Stomach smooth muscle (tissue), 2 donors: ENCODE data around the gene EVX1.
A peak's percentile ranks its signal among the peaks of the same experiment; 100 is the strongest.

Experiments used
- H3K27ac ChIP-seq: one replicate; pipeline ENCODE4 v1.7.0; 2013; ENCODE audit warnings: mild to moderate bottlenecking, low read length, inconsistent platforms
- H3K27me3 ChIP-seq, 2 donors: one replicate each; pipeline ENCODE4 v1.7.0; 2013; ENCODE audit warnings: low read length in 2 of 2; ENCODE audit not compliant: insufficient read depth in 2 of 2, control insufficient read depth in 1 of 2
- H3K36me3 ChIP-seq, 2 donors: one replicate each; pipeline ENCODE4 v1.7.0; 2013; ENCODE audit warnings: low read length in 2 of 2; ENCODE audit not compliant: control insufficient read depth in 2 of 2, insufficient read depth in 2 of 2
- H3K4me1 ChIP-seq: one replicate; pipeline ENCODE4 v1.7.0; 2013; ENCODE audit warnings: low read length; ENCODE audit not compliant: control insufficient read depth, insufficient read depth
- H3K4me3 ChIP-seq, 2 donors: one replicate each; pipeline ENCODE4 v1.7.0; 2013; ENCODE audit warnings: low read length in 2 of 2
- H3K9ac ChIP-seq, 2 donors: one replicate each; pipeline ENCODE4 v1.7.0; 2013; ENCODE audit warnings: low read length in 2 of 2, mild to moderate bottlenecking in 1 of 2
- H3K9me3 ChIP-seq, 2 donors: one replicate each; pipeline ENCODE4 v1.7.0; 2013; ENCODE audit warnings: low read length in 2 of 2; ENCODE audit not compliant: control insufficient read depth in 2 of 2
- donor health status: healthy.
- donor health status: Pancreatic carcinoma.

The EVX1 gene

DNA sequence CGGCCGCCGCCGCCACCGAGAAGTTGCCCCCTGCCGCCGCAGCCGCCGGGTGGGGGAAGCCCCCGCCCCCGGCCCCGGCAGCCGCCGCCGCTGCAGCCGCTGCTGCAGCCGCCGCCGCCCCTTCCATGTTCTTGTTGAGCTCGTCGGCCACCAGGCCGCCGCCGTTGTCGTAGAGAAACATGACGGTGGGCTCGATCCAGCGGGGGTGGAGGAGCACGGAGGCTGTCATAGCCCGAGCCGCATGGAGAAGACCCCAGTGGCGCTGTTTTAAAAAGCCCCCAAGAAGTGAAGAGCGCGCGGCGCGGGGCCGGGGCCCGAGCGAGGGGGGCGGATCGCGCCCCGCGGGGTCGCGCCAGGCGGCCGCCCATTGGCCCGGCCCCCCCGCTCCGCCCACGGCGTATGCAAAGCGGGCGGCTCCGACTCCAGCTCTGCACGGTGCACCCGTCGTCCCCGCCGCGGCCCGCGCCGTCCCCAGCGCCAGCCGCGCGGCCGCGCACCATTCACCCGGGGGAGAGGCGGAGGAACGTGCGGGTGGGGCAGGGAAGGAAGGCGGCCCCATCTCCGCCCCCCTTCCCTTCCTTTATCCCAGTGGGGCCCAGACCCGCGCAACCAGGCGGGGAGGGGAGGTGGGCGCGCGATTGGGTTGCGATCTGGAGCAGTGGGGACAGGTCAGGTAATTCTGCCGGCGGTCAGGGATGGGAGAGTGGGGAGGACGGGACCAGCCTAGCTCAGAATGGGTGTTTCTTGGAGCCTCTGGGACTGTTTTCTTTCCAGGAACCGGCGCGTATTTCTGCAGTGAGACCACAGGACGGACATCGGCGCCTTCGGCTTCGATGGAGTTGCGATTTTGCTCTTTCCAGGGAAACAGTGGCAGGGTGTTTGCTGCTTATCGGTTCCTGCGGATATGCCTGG is 42.5 kb upstream of the EVX1 start, which contains the start of gene HOXA13:
TSS of gene HOXA13 (minus strand) at position 243 of the 912 bp plus-strand sequence. CDS start at position 229, 14 bp downstream.
- no peak within 1 kb of the TSS for H3K27ac ChIP-seq
- H3K9ac ChIP-seq: no peak within 1 kb of the TSS
- H3K9me3 ChIP-seq: peaks cover 0 to 3% of the 10 kb centered on the region in 2 donors
- H3K27me3 ChIP-seq: peaks cover 79 to 88% of the 10 kb centered on the region in 2 donors
- H3K36me3 ChIP-seq: no peaks in the 10 kb centered on the region
- peaks cover 23% of the 10 kb centered on the region for H3K4me1 ChIP-seq
- H3K4me3 ChIP-seq: peak within 1 kb of the TSS in 1 of 2 donors; percentile 60

DNA sequence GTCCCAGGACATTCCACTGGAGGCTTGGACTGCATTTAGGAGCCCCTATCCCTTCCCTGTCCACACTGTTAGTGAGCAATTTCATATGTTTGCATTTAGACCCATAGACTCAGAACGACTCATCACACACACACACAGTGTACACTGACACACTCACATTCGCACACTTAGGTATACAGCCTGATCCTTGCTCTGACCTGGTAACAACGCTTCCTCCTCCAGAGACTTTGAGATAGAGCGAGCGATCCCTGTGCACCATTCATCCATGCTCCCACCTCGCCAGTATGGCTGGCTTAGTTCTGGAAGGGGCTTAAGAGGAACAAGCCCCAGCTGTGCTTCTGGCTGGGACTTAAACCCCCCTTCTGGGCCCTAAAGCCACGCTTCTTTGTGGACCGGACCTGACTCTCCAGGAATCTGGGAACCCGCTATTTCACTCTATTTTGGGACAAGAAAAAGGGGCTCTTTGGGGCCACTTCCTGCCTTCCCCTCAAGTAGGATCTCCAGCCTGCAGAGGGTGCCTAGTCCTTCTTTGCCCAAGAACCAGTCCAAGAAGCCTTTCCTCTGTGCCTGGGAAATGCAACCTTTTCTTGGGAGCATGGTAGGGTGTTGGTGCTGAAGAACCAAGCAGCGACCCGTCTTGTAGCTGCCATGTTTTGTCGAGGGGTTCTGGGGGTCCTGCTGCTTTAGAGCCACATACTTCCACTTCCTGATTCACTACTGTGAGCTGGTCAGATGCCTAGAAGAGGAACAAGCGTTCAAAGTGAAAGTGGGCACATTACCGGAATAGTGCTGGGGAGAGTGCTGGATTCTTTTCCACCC is 41.6 kb upstream of the EVX1 start:
- H3K27me3 ChIP-seq: peaks cover 80 to 90% of the 10 kb centered on the region in 2 donors
- H3K9me3 ChIP-seq: peaks cover 0 to 3% of the 10 kb centered on the region in 2 donors
- H3K9ac ChIP-seq: no peak overlapping the region
- peaks cover 30% of the 10 kb centered on the region for H3K4me1 ChIP-seq
- H3K36me3 ChIP-seq: no peaks in the 10 kb centered on the region
- H3K27ac ChIP-seq: no peak overlapping the region
- peak overlapping the region; percentile 37 to 60 for H3K4me3 ChIP-seq

GRCh38 chr7:27201580-27202017 is 41.0 kb upstream of the EVX1 start:
- no peaks in the 10 kb centered on the region for H3K36me3 ChIP-seq
- peaks cover 0 to 3% of the 10 kb centered on the region in 2 donors for H3K9me3 ChIP-seq
- H3K9ac ChIP-seq: no peak overlapping the region
- peak overlapping the region; percentile 37 to 60 for H3K4me3 ChIP-seq
- H3K27me3 ChIP-seq: peaks cover 80 to 89% of the 10 kb centered on the region in 2 donors
- peaks cover 30% of the 10 kb centered on the region for H3K4me1 ChIP-seq
- no peak overlapping the region for H3K27ac ChIP-seq

GRCh38 chr7:27202018-27202861 is 40.4 kb upstream of the EVX1 start:
- Histone ChIP-seq H3K27ac (no peak overlapping the region), H3K9me3 (peaks cover 0 to 3% of the 10 kb centered on the region in 2 donors), H3K9ac (no peak overlapping the region), H3K36me3 (no peaks in the 10 kb centered on the region), H3K4me3 (no peak overlapping the region), H3K4me1 (peaks cover 30% of the 10 kb centered on the region), H3K27me3 (peaks cover 83 to 89% of the 10 kb centered on the region in 2 donors)

GRCh38 chr7:27202862-27203134 is 39.8 kb upstream of the EVX1 start:
- H3K9me3 ChIP-seq: peaks cover 0 to 1% of the 10 kb centered on the region in 2 donors
- H3K27ac ChIP-seq: no peak overlapping the region
- peaks cover 30% of the 10 kb centered on the region for H3K4me1 ChIP-seq
- no peak overlapping the region for H3K4me3 ChIP-seq
- H3K27me3 ChIP-seq: peaks cover 81 to 89% of the 10 kb centered on the region in 2 donors
- H3K36me3 ChIP-seq: no peaks in the 10 kb centered on the region
- no peak overlapping the region for H3K9ac ChIP-seq

GRCh38 chr7:27203365-27203953 is 39.1 kb upstream of the EVX1 start:
- H3K4me1 ChIP-seq: peaks cover 30% of the 10 kb centered on the region
- no peak overlapping the region for H3K27ac ChIP-seq
- H3K27me3 ChIP-seq: peaks cover 77 to 89% of the 10 kb centered on the region in 2 donors
- H3K4me3 ChIP-seq: no peak overlapping the region
- no peaks in the 10 kb centered on the region for H3K36me3 ChIP-seq
- no peaks in the 10 kb centered on the region for H3K9me3 ChIP-seq
- no peak overlapping the region for H3K9ac ChIP-seq

- H3K4me1 ChIP-seq: peaks cover 29% of the 10 kb centered on the region
- H3K27me3 ChIP-seq: peaks cover 74 to 88% of the 10 kb centered on the region in 2 donors
- no peak overlapping the region for H3K9ac ChIP-seq
- no peaks in the 10 kb centered on the region for H3K9me3 ChIP-seq
- no peaks in the 10 kb centered on the region for H3K36me3 ChIP-seq
- H3K27ac ChIP-seq: no peak overlapping the region
- H3K4me3 ChIP-seq: no peak overlapping the region
These were observed 38.5 kb upstream of the EVX1 start for GRCh38 chr7:27203964-27204594.

DNA sequence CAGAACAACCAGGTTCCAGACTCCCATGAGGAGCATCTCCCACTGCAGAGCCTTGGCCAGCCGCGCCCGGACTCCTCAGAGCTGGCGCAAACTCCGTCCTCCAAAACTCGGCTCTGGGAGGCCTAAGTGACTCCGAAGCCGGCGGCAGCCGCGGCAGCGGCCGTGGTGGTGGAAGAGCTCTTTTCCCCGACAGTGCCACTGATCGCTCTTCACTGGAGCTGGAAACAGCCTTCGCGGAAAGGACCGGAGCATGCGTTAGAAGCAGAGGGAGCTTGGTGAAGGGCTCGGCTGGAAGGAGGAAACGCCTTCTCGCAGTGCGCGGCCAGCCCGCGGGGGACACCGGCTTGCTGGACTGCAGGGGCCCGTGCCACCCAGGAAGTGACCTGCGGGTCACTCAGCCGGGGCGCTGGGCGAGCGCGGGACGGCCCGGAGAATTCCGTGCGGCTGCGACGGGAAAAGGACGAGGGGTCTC is 37.7 kb upstream of the EVX1 start:
- H3K9ac ChIP-seq: no peak overlapping the region
- H3K36me3 ChIP-seq: no peaks in the 10 kb centered on the region
- H3K27ac ChIP-seq: no peak overlapping the region
- H3K27me3 ChIP-seq: peaks cover 76 to 86% of the 10 kb centered on the region in 2 donors
- peak overlapping the region in 1 of 2 donors; percentile 29 for H3K4me3 ChIP-seq
- peaks cover 25% of the 10 kb centered on the region for H3K4me1 ChIP-seq
- no peaks in the 10 kb centered on the region for H3K9me3 ChIP-seq

DNA sequence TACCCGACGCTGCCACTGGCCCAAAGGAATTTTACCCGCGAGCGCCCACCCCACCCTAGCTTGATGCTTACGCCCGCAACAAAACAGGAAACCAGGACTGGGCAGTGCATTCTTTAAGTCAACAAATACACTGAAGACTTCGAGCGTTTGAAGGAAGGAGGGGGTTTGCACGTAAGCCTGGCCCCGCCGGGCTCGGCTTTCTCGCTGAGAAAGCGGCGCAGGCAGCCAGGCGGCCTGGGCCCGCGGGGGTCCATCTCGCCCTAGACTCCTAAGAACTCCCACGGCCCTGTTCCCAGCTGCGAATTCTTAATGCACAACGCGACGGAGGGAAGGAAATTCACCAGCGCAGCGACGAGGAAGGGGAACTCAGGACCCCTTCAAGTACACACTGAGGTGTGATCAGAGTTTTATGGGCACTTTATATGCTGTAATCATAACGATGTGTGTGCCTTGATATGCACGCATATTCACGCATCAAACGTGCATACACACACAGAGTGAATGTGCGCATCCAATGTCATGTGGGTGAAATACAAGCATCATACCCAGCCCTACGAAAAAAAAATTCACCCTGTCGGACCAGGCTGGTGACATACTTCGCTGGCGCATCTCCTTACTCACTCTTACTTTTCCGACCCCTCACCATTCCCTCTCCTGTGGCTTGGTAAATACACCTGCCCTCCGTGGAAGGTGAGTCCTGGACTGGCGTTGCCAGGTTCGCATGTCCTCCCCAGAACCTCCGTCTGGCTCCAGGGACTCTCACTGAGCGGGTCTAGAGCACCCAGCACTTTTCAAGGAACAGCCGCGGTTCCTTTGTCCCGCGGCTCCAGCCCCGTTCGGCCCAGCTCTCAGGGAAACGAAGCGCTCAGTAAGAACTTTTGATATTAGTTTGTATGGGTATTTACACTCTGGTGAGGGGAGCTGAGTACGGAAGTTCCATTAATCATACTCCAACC is 37.0 kb upstream of the EVX1 start:
- Histone ChIP-seq H3K9ac (no peak overlapping the region), H3K4me1 (peaks cover 20% of the 10 kb centered on the region), H3K27me3 (peaks cover 80 to 88% of the 10 kb centered on the region in 2 donors), H3K4me3 (peak overlapping the region in 1 of 2 donors; percentile 29), H3K9me3 (no peaks in the 10 kb centered on the region), H3K27ac (no peak overlapping the region), H3K36me3 (no peaks in the 10 kb centered on the region)
